ENCODE results near the gene CAPN1. TPM values are rescaled to one million over a fixed set of nuclear protein-coding genes. Genes with fewer than 3 reads are reported as not detected.
"Not testable (repeated sequence)": the region's sequence is repeated elsewhere in the genome, so short reads cannot be mapped to it uniquely, and the experiment has no call there.

Gene CAPN1
- total RNA-seq, 1 donor from 2014 or later, result 87.1 TPM

DNA sequence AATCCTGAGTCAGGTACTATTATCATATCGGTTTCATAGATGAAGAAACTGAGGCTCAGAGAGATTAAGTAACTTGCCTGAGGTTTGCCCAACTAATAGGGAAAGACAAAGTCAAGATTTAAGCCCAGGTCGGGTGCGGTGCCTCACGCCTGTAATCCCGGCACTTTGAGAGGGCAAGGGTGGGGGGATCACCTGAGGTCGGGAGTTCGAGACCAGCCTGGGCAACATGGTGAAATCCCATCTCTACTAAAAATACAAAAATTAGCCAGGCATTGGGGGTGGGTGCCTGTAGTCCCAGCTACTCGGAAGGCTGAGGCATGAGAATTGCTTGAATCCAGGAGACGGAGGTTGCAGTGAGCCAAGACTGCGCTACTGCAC is 31.6 kb upstream of the CAPN1 start:
- intact Hi-C loops (cut with micrococcal nuclease); H3K4me3 Mint-ChIP-seq; DNase-seq; H3K36me3 Mint-ChIP-seq (ENCODE audit: low read depth); H3K27ac Mint-ChIP-seq; H3K9me3 Mint-ChIP-seq: not testable (repeated sequence)
- Mint-ChIP-seq H3K27me3 (peaks cover 15% of the 10 kb centered on the region), H3K4me1 (peaks cover 11% of the 10 kb centered on the region)

DNA sequence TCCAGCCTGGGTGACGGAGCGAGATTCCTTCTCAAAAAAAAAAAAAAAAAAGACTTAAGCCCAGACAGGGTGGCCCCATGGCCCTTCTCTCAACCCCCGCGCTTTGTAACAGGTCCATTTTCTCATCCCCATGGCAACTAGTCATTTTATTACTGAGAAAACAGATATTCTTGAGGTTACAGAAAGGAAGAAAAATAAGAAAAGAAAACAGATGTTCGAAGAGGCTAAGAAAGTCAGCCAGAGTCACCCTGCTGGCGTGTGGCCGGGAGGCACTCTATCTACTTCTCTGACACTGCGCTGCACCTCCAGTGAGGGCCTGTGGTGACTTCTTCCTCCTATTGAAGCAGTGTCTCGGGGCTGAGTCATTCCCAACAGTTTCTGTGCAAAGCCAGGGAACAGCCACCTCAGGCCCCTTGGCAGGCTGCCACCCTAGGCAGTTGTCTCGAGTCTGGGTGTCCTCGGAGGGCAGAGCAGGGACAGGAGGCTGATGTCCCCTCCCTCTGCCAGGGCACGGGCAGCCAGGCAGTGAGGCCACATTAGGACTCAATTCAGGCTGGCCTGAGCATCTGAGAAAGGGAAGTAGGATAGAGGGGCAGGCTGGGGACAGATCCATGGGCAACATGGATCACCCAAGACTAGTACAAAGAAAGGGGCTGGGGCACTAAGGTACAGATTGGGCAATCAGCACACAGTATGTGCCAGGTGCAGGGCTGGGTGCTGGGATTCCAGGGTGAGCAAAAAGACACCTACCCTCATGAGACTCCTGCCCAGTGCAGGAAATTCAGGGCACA is 31.0 kb upstream of the CAPN1 start:
- Mint-ChIP-seq H3K36me3 (ENCODE audit: low read depth) (no peaks in the 10 kb centered on the region), H3K4me1 (peaks cover 11% of the 10 kb centered on the region), H3K27me3 (peaks cover 14% of the 10 kb centered on the region), H3K9me3 (no peaks in the 10 kb centered on the region), H3K27ac (no peak overlapping the region), H3K4me3 (no peak overlapping the region)
- intact Hi-C loops (cut with micrococcal nuclease), result no loop called here
- DNase-seq, result peak; percentile 56

DNA sequence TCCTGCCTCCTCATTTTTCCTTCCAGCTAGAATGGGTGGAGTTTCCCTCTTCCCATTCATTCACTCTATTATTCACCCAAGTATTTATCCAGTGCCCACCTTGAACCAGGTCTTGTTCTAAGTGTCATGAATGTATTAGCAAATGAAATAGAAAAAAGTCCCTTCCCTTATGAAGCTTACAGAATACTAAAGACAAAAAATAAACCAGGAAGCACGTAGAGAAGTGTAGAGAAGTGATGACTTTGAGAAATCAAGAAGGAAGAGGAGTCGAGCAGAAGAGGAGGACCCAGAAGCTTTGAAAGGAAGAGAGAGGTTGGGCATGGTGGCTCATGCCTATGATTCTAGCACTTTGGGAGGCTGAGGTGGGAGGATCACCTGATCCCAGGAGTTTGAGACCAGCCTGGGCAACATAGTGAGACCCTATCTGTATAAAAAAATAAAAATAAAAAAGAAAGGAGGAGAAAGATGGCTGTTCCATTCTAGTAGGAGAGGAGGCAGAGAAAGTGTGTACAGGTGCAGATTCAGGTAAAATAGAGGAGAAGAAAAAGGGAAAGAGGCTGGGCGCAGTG is 30.3 kb upstream of the CAPN1 start:
- no peaks in the 10 kb centered on the region for H3K36me3 Mint-ChIP-seq (ENCODE audit: low read depth)
- H3K4me1 Mint-ChIP-seq, result peaks cover 11% of the 10 kb centered on the region
- intact Hi-C loops (cut with micrococcal nuclease), result no loop called here
- H3K9me3 Mint-ChIP-seq, result no peaks in the 10 kb centered on the region
- H3K4me3 Mint-ChIP-seq, result no peak overlapping the region
- peaks cover 14% of the 10 kb centered on the region for H3K27me3 Mint-ChIP-seq
- DNase-seq, result no peak
- no peak overlapping the region for H3K27ac Mint-ChIP-seq

DNA sequence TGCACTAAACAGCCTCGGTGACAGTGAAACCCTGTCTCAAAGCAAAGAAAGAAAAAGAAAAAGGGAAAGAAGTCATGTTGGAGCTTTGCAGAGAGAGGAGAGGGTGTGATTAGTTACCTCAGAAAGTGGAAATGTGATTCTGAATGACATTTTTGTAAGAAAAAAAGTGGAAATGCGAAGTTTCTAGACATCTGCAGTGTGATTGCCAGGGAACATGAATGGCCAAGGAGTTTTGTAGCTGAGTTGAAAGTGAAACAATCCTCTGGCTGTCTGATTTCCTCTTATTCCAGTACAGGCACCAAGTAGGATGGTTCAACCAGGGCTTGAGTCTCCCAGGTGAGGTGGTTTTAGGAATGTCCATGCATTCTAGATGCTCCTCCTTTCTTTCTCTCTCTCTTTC is 29.6 kb upstream of the CAPN1 start:
- Mint-ChIP-seq H3K36me3 (ENCODE audit: low read depth) (no peaks in the 10 kb centered on the region), H3K4me1 (peaks cover 11% of the 10 kb centered on the region), H3K27me3 (peaks cover 14% of the 10 kb centered on the region), H3K9me3 (no peaks in the 10 kb centered on the region), H3K27ac (peak overlapping the region; percentile 13), H3K4me3 (no peak overlapping the region)
- DNase-seq, result no peak
- intact Hi-C loops (cut with micrococcal nuclease), result no loop called here

DNA sequence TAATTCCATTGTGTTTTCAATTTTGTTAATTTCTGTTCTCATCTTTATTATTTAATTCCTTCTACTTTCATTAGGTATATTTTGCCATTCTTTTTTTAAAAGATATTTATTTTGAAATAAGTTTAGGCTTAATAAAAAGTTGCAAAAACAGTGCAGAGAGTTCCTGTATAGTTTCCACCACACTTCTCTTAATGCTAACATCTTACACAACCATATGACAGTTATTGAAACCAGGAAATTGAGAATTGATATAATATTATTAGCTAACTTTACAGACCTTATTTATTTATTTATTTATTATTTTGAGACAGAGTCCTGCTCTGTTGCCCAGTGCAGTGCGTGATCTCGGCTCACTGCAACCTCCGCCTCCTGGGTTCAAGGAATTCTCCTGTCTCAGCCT is 25.5 kb upstream of the CAPN1 start:
- Mint-ChIP-seq H3K4me1 (peaks cover 6% of the 10 kb centered on the region), H3K27me3 (peaks cover 20% of the 10 kb centered on the region), H3K27ac (no peak overlapping the region), H3K36me3 (ENCODE audit: low read depth) (no peaks in the 10 kb centered on the region), H3K9me3 (no peaks in the 10 kb centered on the region), H3K4me3 (no peak overlapping the region)
- intact Hi-C loops (cut with micrococcal nuclease), result no loop called here
- no peak for DNase-seq

DNA sequence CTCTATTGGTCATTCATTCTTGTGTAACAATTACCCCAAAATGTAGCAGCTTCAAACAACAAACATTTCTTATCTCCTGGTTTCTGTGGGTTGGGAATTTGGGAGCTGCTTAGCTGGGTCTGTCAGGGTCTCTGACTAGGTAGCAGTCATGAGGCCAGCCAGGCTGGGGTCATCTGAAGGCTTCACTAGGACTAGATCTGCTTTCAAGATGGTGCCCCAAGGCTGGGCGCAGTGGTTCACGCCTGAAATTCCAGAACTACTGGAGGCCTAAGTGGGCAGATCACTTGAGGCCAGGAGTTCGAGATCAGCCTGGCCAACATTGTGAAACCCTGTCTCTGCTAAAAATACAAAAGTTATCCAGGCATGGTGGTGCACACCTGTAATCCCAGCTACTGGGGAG is 24.8 kb upstream of the CAPN1 start:
- Mint-ChIP-seq H3K27ac (no peak overlapping the region), H3K9me3 (no peaks in the 10 kb centered on the region), H3K36me3 (ENCODE audit: low read depth) (no peaks in the 10 kb centered on the region), H3K4me1 (peaks cover 4% of the 10 kb centered on the region), H3K4me3 (no peak overlapping the region), H3K27me3 (peaks cover 19% of the 10 kb centered on the region)
- no peak for DNase-seq
- intact Hi-C loops (cut with micrococcal nuclease), result no loop called here

DNA sequence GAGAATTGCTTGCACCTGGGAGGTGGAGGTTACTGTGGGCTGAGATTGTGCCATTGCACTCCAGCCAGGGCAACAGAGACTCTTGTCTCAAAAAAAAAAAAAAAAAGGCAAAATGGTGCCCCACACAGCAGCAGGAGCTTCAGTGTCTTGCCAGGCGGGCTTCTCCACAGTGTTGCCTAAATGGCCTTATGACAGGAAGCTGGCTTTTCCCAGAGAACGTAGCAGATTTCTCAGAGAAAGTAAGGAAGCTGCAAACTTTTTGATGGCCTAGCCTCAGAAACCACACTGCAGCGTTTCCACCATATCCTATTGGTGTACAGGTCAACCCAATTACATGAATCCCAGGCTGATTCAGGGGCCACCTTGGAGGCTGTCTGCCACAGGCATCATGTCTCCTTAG is 24.4 kb upstream of the CAPN1 start:
- intact Hi-C loops (cut with micrococcal nuclease), result no loop called here
- no peak overlapping the region for H3K27ac Mint-ChIP-seq
- peaks cover 19% of the 10 kb centered on the region for H3K27me3 Mint-ChIP-seq
- no peaks in the 10 kb centered on the region for H3K9me3 Mint-ChIP-seq
- no peak overlapping the region for H3K4me3 Mint-ChIP-seq
- no peak for DNase-seq
- H3K36me3 Mint-ChIP-seq (ENCODE audit: low read depth), result no peaks in the 10 kb centered on the region
- H3K4me1 Mint-ChIP-seq, result peaks cover 2% of the 10 kb centered on the region

DNA sequence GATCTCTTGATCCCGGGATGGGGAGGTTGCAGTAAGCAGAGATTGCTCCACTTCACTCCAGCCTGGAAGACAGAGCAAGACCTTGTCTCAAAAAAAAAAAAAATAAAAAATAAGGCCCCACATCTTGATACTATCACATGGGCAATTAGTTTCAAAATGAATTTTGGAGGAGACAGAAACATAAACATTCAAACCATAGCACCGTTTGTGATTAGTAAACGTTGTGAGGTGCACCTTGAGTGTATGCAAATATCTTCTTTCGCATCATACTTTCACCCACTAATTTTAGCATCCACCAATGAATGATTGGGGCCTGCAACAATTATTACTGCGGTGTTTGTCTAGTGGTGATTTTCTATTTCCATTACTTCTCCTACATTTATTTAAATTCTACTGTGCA is 22.7 kb upstream of the CAPN1 start:
- Mint-ChIP-seq H3K27ac (no peak overlapping the region), H3K36me3 (ENCODE audit: low read depth) (no peaks in the 10 kb centered on the region), H3K27me3 (peaks cover 11% of the 10 kb centered on the region), H3K9me3 (no peaks in the 10 kb centered on the region), H3K4me1 (no peaks in the 10 kb centered on the region), H3K4me3 (no peak overlapping the region)
- DNase-seq, result no peak
- intact Hi-C loops (cut with micrococcal nuclease), result no loop called here

DNA sequence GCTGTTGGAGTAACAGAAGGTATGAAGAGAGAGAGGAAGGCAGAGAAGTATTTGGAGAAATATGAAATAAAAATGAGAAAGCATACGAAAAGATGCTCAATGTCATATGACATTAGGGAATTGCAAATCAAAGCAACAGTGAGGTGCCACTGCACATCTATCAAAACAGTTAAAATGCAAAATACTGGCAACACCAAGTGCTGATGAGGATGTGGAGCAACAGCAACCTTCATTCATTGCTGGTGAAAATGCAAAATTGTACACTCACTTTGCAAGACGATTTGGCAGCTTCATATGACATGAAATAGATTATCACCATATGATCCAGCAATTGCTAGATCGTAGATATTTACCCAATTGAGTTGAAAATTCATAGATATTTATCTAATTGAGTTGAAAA is 21.1 kb upstream of the CAPN1 start:
- intact Hi-C loops (cut with micrococcal nuclease), result no loop called here
- no peaks in the 10 kb centered on the region for H3K4me1 Mint-ChIP-seq
- no peak overlapping the region for H3K27ac Mint-ChIP-seq

DNA sequence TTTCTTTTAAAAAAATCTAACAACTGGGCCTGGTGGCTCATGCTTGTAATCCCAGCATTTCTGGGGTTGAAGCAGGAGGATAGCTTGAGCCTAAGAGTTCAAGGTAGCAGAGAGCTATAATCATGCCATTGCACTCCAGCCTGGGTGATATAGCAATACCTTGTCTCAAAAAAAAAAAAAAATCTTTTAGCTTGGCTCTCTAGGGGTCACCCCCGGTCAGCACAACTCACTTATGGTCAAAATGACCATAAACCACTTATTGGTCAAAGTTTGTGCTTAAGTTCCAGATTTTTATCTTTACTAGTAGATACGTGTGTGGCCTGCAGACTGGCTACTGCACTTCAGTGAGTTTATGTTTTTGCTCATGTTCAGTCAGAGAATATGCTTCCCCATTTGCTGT is 18.0 kb upstream of the CAPN1 start:
- no peak for DNase-seq
- intact Hi-C loops (cut with micrococcal nuclease), result no loop called here
- Mint-ChIP-seq H3K27ac (no peak overlapping the region), H3K36me3 (ENCODE audit: low read depth) (no peaks in the 10 kb centered on the region), H3K9me3 (no peaks in the 10 kb centered on the region), H3K27me3 (peaks cover 14% of the 10 kb centered on the region), H3K4me1 (peaks cover 3% of the 10 kb centered on the region), H3K4me3 (no peak overlapping the region)

More for the DNA sequence above, 21.1 kb upstream of the CAPN1 start:
- Mint-ChIP-seq H3K4me3 (no peak overlapping the region), H3K27me3 (peaks cover 13% of the 10 kb centered on the region), H3K9me3 (no peaks in the 10 kb centered on the region), H3K36me3 (ENCODE audit: low read depth) (no peaks in the 10 kb centered on the region)
- DNase-seq, result no peak

DNA sequence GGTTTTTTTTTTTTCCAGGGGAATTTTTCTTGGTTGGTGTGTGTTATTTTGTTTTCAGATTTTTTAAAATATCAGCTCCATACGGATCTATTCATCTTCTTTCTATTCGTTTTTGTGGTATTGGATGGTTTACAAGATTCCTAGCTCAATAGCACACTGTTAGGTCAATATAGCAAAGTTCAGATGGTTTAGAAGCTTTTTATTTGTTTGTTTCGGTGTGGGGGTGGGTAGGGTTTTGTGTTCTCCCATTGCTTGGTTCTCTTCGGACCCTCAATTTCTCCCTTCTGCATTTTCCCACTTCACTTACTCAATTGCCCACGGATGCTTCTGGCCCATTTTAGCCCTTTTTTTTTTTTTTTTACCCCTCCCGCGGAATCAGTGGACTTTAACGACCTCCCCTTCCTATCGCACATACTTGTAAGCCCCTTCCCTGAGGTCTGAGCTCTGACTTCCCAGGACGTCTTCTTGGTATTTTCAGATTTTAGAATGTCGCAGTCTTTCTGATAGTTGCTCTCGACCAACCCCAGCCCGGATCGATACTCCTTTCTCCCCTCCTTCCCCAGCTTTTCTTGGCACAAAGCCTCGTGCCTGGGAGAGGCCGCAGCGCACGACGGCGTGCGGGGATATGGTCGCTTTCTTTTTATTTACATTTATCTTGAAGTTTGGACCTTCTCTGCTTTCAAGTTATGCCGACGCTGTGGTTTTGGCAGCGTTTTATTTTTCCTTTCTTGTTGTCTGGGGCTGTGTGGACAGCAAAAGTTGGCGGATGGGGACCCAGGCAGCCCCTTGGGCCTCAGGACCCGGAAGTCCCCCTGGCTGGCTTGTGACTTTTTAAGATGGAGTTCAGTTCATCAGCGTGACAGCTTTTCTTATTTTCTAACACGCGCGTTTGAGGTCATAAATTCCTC is 16.1 kb upstream of the CAPN1 start:
- no peaks in the 10 kb centered on the region for H3K36me3 Mint-ChIP-seq (ENCODE audit: low read depth)
- DNase-seq, result no peak
- H3K27ac Mint-ChIP-seq, result no peak overlapping the region
- no peaks in the 10 kb centered on the region for H3K9me3 Mint-ChIP-seq
- H3K27me3 Mint-ChIP-seq, result peaks cover 7% of the 10 kb centered on the region
- intact Hi-C loops (cut with micrococcal nuclease), result no loop called here
- H3K4me1 Mint-ChIP-seq, result peaks cover 10% of the 10 kb centered on the region
- H3K4me3 Mint-ChIP-seq, result no peak overlapping the region

DNA sequence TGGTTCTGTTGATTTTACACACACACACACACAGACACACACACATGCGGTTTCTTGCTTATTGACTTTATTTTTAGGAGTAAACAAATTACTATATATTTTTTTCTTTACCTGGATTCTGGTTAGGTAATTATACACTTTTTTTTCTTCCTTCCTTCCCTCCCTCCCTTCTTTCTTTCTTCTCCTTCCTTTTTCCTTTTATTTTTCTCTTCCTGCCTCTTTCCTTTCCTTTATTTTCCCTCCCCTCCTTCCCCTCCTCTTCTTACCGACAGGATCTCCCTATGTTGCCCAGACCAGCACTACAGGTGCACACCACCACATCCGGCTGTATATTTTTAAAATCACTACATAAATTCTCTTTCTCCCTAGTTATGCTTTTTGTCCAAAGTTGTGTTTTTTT is 14.8 kb upstream of the CAPN1 start:
- Mint-ChIP-seq H3K36me3 (ENCODE audit: low read depth) (no peaks in the 10 kb centered on the region), H3K4me3 (no peak overlapping the region), H3K4me1 (peaks cover 10% of the 10 kb centered on the region), H3K27me3 (peaks cover 3% of the 10 kb centered on the region), H3K9me3 (no peaks in the 10 kb centered on the region), H3K27ac (no peak overlapping the region)
- DNase-seq, result no peak
- intact Hi-C loops (cut with micrococcal nuclease), result no loop called here

DNA sequence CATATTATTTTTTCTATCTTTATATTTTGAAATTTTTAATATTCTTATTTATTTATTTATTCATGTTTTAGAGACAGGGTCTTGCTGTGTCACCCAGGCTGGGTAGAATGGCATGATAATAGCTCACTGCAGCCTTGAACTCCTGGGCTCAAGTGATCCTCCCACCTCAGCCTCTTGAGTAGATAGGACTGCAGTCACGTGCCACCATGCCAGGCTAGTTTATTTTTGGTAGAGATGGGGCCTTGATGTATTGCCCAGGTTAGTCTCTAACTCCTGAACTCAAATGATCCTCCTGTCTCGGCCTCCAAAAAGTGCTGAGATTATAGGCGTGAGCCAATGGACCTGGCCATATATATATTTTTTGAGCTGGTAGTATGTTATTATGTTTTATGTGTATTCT is 14.1 kb upstream of the CAPN1 start:
- DNase-seq, result no peak
- no peak overlapping the region for H3K27ac Mint-ChIP-seq
- no peaks in the 10 kb centered on the region for H3K36me3 Mint-ChIP-seq (ENCODE audit: low read depth)
- no peak overlapping the region for H3K4me3 Mint-ChIP-seq
- H3K4me1 Mint-ChIP-seq, result peaks cover 10% of the 10 kb centered on the region
- intact Hi-C loops (cut with micrococcal nuclease), result no loop called here
- H3K27me3 Mint-ChIP-seq, result peaks cover 3% of the 10 kb centered on the region
- H3K9me3 Mint-ChIP-seq, result no peaks in the 10 kb centered on the region

DNA sequence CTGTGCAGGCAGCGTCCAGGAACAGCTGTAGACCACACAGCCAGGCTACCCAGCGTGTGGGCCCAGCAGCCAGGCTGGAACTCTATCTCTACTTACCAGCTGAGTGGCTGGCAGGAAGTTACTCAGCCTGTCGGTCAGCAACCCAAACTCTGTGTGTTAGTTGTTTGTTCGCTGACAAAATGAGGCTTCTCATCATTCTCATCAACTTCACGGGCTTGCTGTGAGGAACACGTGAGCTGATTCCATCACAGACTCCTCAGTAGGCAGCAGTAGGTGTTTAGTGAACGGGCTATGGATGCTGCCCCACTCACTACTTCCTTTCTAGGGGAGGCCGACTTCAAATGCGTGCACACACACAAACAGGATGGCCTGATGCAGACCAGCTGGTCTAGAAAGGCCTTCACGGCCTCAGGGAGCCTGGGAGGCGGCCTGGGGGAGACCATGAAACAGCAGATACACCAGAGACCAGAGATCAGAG is 12.5 kb upstream of the CAPN1 start:
- intact Hi-C loops (cut with micrococcal nuclease), result no loop called here
- Mint-ChIP-seq H3K27ac (peak overlapping the region; percentile 87), H3K27me3 (peaks cover 3% of the 10 kb centered on the region), H3K36me3 (ENCODE audit: low read depth) (no peaks in the 10 kb centered on the region), H3K4me3 (no peak overlapping the region), H3K4me1 (peaks cover 10% of the 10 kb centered on the region), H3K9me3 (no peaks in the 10 kb centered on the region)
- DNase-seq, result peak; percentile 62
